Measurements from ENCODE around the gene DNAJB1. TPM values are rescaled to one million over a fixed set of nuclear protein-coding genes. Genes with fewer than 3 reads are reported as not detected.

Gene DNAJB1
- total RNA-seq, 1 experiment from 2014 or later, result 54.5 TPM

GRCh38 chr19:14540741-14541525, 22.7 kb upstream of the DNAJB1 start:
- H3K36me3 Mint-ChIP-seq, result no peaks in the 10 kb centered on the region
- peak overlapping the region; percentile 60 for H3K27ac Mint-ChIP-seq
- peaks cover 13% of the 10 kb centered on the region for H3K4me1 Mint-ChIP-seq

GRCh38 chr19:14536926-14537692, 18.9 kb upstream of the DNAJB1 start:
- peak; percentile 96 for DNase-seq (ENCODE audit: low spot score)
- H3K4me1 Mint-ChIP-seq, result peaks cover 7% of the 10 kb centered on the region
- H3K27ac Mint-ChIP-seq, result peak overlapping the region; percentile 87
- ATAC-seq, result peak; percentile 99
- H3K27me3 Mint-ChIP-seq (ENCODE audit: low read depth), result no peaks in the 10 kb centered on the region
- ChIA-PET POLR2A (interaction anchor here (1.9 kb wide), 1 partner anchor 19 kb away, joined by 5 read pairs; the partner anchor contains the start of gene DNAJB1), CTCF (interaction anchor here (0.6 to 2.8 kb wide), 8 partner anchors 10 to 131 kb away, joined by 3 to 17 read pairs (median 4); partner anchors contain the start of gene PTGER1)
- TF ChIP-seq ZBTB21 (CRISPR knock-in tag; IDR thresholded peaks at IDR 0.05; ENCODE audit: borderline replicate concordance), result no peak
- TF ChIP-seq RORB (CRISPR knock-in tag; IDR thresholded peaks at IDR 0.05), result no peak
- TF ChIP-seq MAX (CRISPR knock-in tag; IDR thresholded peaks at IDR 0.05), result no peak
- TF ChIP-seq E2F5 (CRISPR knock-in tag; IDR thresholded peaks at IDR 0.05), result no peak
- no peak for TF ChIP-seq CDX4 (CRISPR knock-in tag; IDR thresholded peaks at IDR 0.05; ENCODE audit: borderline replicate concordance)
- TF ChIP-seq USF1 (CRISPR knock-in tag; IDR thresholded peaks at IDR 0.05), result no peak
- TF ChIP-seq PRRX2 (CRISPR knock-in tag; IDR thresholded peaks at IDR 0.05), result no peak
- TF ChIP-seq USF2 (CRISPR knock-in tag; IDR thresholded peaks at IDR 0.05), result no peak
- no peaks in the 10 kb centered on the region for H3K9me3 Mint-ChIP-seq
- H3K36me3 Mint-ChIP-seq, result peaks cover 4% of the 10 kb centered on the region; the same call in 1 of the 2 replicates
- H3K4me3 Mint-ChIP-seq, result peak overlapping the region; percentile 58

More at GRCh38 chr19:14540741-14541525, 22.7 kb upstream of the DNAJB1 start:
- ATAC-seq, result no peak
- no peaks in the 10 kb centered on the region for H3K27me3 Mint-ChIP-seq (ENCODE audit: low read depth)
- no peaks in the 10 kb centered on the region for H3K9me3 Mint-ChIP-seq
- no peak for TF ChIP-seq ETV6 (CRISPR knock-in tag; IDR thresholded peaks at IDR 0.05)
- DNase-seq (ENCODE audit: low spot score), result no peak
- no peak overlapping the region for H3K4me3 Mint-ChIP-seq
- ChIA-PET POLR2A (no interaction called here), CTCF (interaction anchor here (0.6 kb wide), 1 partner anchor 462 kb away, joined by 3 read pairs; no protein-coding TSS in a partner anchor)

- TF ChIP-seq ZNF396 (CRISPR knock-in tag; IDR thresholded peaks at IDR 0.05; ENCODE audit: borderline replicate concordance) (no peak), ZMAT4 (CRISPR knock-in tag; IDR thresholded peaks at IDR 0.05) (no peak), IRF1 (CRISPR knock-in tag; IDR thresholded peaks at IDR 0.05) (no peak), MAX (CRISPR knock-in tag; IDR thresholded peaks at IDR 0.05) (no peak), IRF2 (CRISPR knock-in tag; IDR thresholded peaks at IDR 0.05; ENCODE audit: borderline replicate concordance, low read depth) (no peak)
- DNase-seq (ENCODE audit: low spot score) (no peak), ATAC-seq (no peak)
- H3K4me3 Mint-ChIP-seq, result no peak overlapping the region
- no peaks in the 10 kb centered on the region for H3K27me3 Mint-ChIP-seq (ENCODE audit: low read depth)
- peaks cover 4% of the 10 kb centered on the region; the same call in 1 of the 2 replicates for H3K36me3 Mint-ChIP-seq
- no peak overlapping the region for H3K27ac Mint-ChIP-seq
- ChIA-PET CTCF (interaction anchor here (1.4 to 2.8 kb wide), 2 partner anchors 23 to 28 kb away, joined by 3 to 12 read pairs; no protein-coding TSS in a partner anchor), POLR2A (interaction anchor here (1.4 kb wide), 1 partner anchor 15 kb away, joined by 3 read pairs; the partner anchor contains the start of gene DNAJB1)
- peaks cover 12% of the 10 kb centered on the region for H3K4me1 Mint-ChIP-seq
- no peaks in the 10 kb centered on the region for H3K9me3 Mint-ChIP-seq
These were observed 15.3 kb upstream of the DNAJB1 start for GRCh38 chr19:14533450-14533849.

Measured in WTC11 (cell line).